SK-N-MC (cell line): ENCODE results near the gene ZFHX2.

Experiments
- EZH2 ChIP-seq: fragments of 200-600 bp; sonication (generic); IDR thresholded peaks from one replicate; pipeline ENCODE4 v1.6.1; 2017; ENCODE audit warnings: antibody characterized with exemption
- POLR2AphosphoS5 ChIP-seq: IDR thresholded peaks from 2 replicates; pipeline ENCODE4 v1.6.1; 2012; ENCODE audit warnings: mild to moderate bottlenecking, low read depth, low read length, borderline replicate concordance

DNA sequence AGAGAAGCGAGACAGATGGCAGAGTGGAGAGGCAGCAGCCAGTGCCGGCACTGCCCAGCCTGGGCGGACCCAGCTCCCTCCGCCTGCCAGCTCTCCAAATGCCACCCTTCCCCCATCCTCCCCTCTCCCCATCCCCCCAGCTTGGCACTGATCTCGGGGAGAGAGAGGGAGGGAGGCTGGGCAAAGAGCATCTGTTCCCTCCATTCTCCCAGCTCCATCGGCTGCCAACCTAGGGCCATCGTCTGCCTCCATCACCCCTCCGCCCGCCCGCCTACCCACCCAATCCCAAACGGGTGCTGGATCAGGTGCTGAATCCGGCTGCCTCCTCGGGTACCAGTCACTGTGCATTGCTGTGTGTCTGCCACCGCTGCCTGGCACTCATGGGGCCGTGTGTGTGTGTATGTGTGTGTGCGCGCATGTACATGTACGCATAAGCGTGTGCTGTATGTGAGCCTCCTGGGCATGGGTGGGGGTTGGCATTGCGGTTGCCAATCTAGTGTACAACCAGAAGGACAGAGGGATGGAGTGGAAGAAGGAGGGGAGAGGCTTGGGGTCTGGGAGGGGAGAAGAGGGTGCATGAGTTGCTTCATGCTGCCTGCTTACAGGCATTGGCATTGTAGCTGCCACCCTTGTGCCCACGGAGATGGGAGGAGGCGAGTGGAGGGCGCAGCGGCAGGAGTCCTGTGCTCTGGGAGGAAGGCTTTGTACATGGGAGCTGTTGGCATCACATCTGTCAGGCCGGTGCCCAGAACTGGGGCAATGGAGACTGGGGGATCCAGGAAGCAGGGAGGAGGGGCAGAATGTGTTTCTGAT lies 38.4 kb downstream of the ZFHX2 start:
- no peak for TF ChIP-seq EZH2
- no peak for TF ChIP-seq POLR2AphosphoS5
